Urinary bladder (tissue), 4 donors: ENCODE results near the gene ELOF1. TPM values are rescaled to one million over a fixed set of nuclear protein-coding genes. Genes with fewer than 3 reads are reported as not detected.
A peak's percentile ranks its signal among the peaks of the same experiment; 100 is the strongest.
"Not testable (repeated sequence)": the region's sequence is repeated elsewhere in the genome, so short reads cannot be mapped to it uniquely, and the experiment has no call there.

Experiments used
- DNase-seq: peaks from one replicate; pipeline ENCODE4 v3.0.0-alpha.2; 2015; ENCODE audit errors: extremely low spot score
- H3K27ac ChIP-seq: one replicate; pipeline ENCODE4 v1.5.1; 2013; ENCODE audit warnings: low read depth, mild to moderate bottlenecking, moderate library complexity
- H3K36me3 ChIP-seq: one replicate; pipeline ENCODE4 v1.6.1; 2013; ENCODE audit warnings: mild to moderate bottlenecking, moderate library complexity; ENCODE audit not compliant: insufficient read depth
- H3K4me1 ChIP-seq: one replicate; pipeline ENCODE4 v1.6.1; 2013; ENCODE audit warnings: mild to moderate bottlenecking, moderate library complexity; ENCODE audit not compliant: insufficient read depth
- H3K4me3 ChIP-seq: one replicate; pipeline ENCODE4 v1.5.1; 2013; ENCODE audit warnings: low read depth, low read length
- WGBS: extraction: QIAGEN DNeasy Blood & Tissue Kit; methylation state at CpG from one replicate; pipeline ENCODE4 v1.1.7; 2013; 5-methylcytosine and 5-hydroxymethylcytosine counted together
- polyA plus RNA-seq: library from polyadenylated mRNA; stranded (reverse); fragments of 200-250 nt; gene quantifications from one replicate; pipeline ENCODE4 v1.2.3, GENCODE V29; 2013
- total RNA-seq: library from RNA; depleted of rRNA; stranded (reverse); fragments of >200 nt; gene quantifications from one replicate; pipeline ENCODE4 v1.2.3, GENCODE V29; 2014
- donor health status: healthy with polysubstance abuse.
- donor health status: healthy.

Gene ELOF1
- total RNA-seq = 15.4 TPM
- polyA plus RNA-seq = 61.2 TPM

- 2% methylated on average over 57 of the region's 57 CpGs for WGBS
- H3K4me1 ChIP-seq = no peaks in the 10 kb centered on the region
- peak within 1 kb of the TSS; percentile 81 for H3K4me3 ChIP-seq
- peak within 1 kb of the TSS; percentile 30 for H3K27ac ChIP-seq
- no peaks in the 10 kb centered on the region for H3K36me3 ChIP-seq
- peak; percentile 96 for DNase-seq
Observed at GRCh38 chr19:11558881-11559828, at the start of gene ELOF1. Gene ELOF1, minus strand, starts transcription at chr19:11559230. Its CDS starts 4,883 bp downstream, at chr19:11554347.

- no peaks in the 10 kb centered on the region for H3K36me3 ChIP-seq
- no peak for DNase-seq
- H3K4me1 ChIP-seq = no peaks in the 10 kb centered on the region
- H3K27ac ChIP-seq = no peak overlapping the region
- H3K4me3 ChIP-seq = no peak overlapping the region
- WGBS = 97% methylated on average over 8 of the region's 8 CpGs
Observed at GRCh38 chr19:11606484-11606883, 47.5 kb upstream of the ELOF1 start.

- not testable (repeated sequence) for H3K36me3 ChIP-seq, H3K27ac ChIP-seq, H3K4me3 ChIP-seq, H3K4me1 ChIP-seq, DNase-seq
- WGBS = 95% methylated on average over 8 of the region's 8 CpGs
Observed at GRCh38 chr19:11599704-11600103, 40.7 kb upstream of the ELOF1 start.

GRCh38 chr19:11598746-11599145 is 39.7 kb upstream of the ELOF1 start:
- H3K4me1 ChIP-seq = peaks cover 1% of the 10 kb centered on the region
- H3K27ac ChIP-seq = no peak overlapping the region
- no peaks in the 10 kb centered on the region for H3K36me3 ChIP-seq
- DNase-seq = no peak
- 95% methylated on average over 2 of the region's 2 CpGs for WGBS
- no peak overlapping the region for H3K4me3 ChIP-seq

GRCh38 chr19:11598103-11598483 is 39.1 kb upstream of the ELOF1 start:
- Histone ChIP-seq H3K4me3 (peak overlapping the region; percentile 87), H3K4me1 (peaks cover 1% of the 10 kb centered on the region), H3K27ac (no peak overlapping the region), H3K36me3 (no peaks in the 10 kb centered on the region)
- DNase-seq = no peak
- 66% methylated on average over 10 of the region's 10 CpGs for WGBS

GRCh38 chr19:11597202-11598102 is 38.4 kb upstream of the ELOF1 start, which contains the start of gene ZNF627:
Gene ZNF627, plus strand, starts transcription at chr19:11597483. Its CDS starts 145 bp downstream, at chr19:11597628.
- peaks cover 1% of the 10 kb centered on the region for H3K4me1 ChIP-seq
- no peaks in the 10 kb centered on the region for H3K36me3 ChIP-seq
- peak within 1 kb of the TSS; percentile 87 for H3K4me3 ChIP-seq
- H3K27ac ChIP-seq = peak within 1 kb of the TSS; percentile 93
- peak; percentile 96 for DNase-seq
- under 1% methylated on average over 67 of the region's 67 CpGs for WGBS

- Histone ChIP-seq H3K27ac (no peak overlapping the region), H3K36me3 (no peaks in the 10 kb centered on the region), H3K4me3 (no peak overlapping the region), H3K4me1 (peaks cover 1% of the 10 kb centered on the region)
- DNase-seq = no peak
- WGBS = 83% methylated on average over 10 of the region's 10 CpGs
Observed at GRCh38 chr19:11596156-11596555, 37.1 kb upstream of the ELOF1 start.

- Histone ChIP-seq H3K4me1 (peaks cover 1% of the 10 kb centered on the region), H3K4me3 (no peak overlapping the region), H3K27ac (no peak overlapping the region), H3K36me3 (no peaks in the 10 kb centered on the region)
- 86% methylated on average over 4 of the region's 4 CpGs for WGBS
- no peak for DNase-seq
Observed at GRCh38 chr19:11594084-11594483, 35.1 kb upstream of the ELOF1 start.

GRCh38 chr19:11587975-11588631 is 29.1 kb upstream of the ELOF1 start:
- no peak overlapping the region for H3K27ac ChIP-seq
- no peak overlapping the region for H3K4me3 ChIP-seq
- H3K36me3 ChIP-seq = no peaks in the 10 kb centered on the region
- no peaks in the 10 kb centered on the region for H3K4me1 ChIP-seq
- DNase-seq = no peak
- WGBS = 66% methylated on average over 13 of the region's 13 CpGs

- peak; percentile 32 for DNase-seq
- H3K36me3 ChIP-seq = no peaks in the 10 kb centered on the region
- no peak overlapping the region for H3K4me3 ChIP-seq
- WGBS = 3% methylated on average over 7 of the region's 7 CpGs
- no peaks in the 10 kb centered on the region for H3K4me1 ChIP-seq
- no peak overlapping the region for H3K27ac ChIP-seq
Observed at GRCh38 chr19:11587302-11587974, 28.4 kb upstream of the ELOF1 start.

GRCh38 chr19:11586331-11586730 is 27.3 kb upstream of the ELOF1 start:
- no peak for DNase-seq
- Histone ChIP-seq H3K4me3 (no peak overlapping the region), H3K27ac (no peak overlapping the region), H3K4me1 (no peaks in the 10 kb centered on the region), H3K36me3 (no peaks in the 10 kb centered on the region)
- 70% methylated on average over 6 of the region's 6 CpGs for WGBS

GRCh38 chr19:11581740-11582139 is 22.7 kb upstream of the ELOF1 start:
- Histone ChIP-seq H3K4me1 (no peaks in the 10 kb centered on the region), H3K36me3 (no peaks in the 10 kb centered on the region), H3K27ac (no peak overlapping the region)

GRCh38 chr19:11580116-11580515 is 21.1 kb upstream of the ELOF1 start:
- no peaks in the 10 kb centered on the region for H3K4me1 ChIP-seq
- no peak overlapping the region for H3K4me3 ChIP-seq
- 69% methylated on average over 4 of the region's 4 CpGs for WGBS
- H3K27ac ChIP-seq = no peak overlapping the region
- no peak for DNase-seq
- no peaks in the 10 kb centered on the region for H3K36me3 ChIP-seq

More at GRCh38 chr19:11581740-11582139, 22.7 kb upstream of the ELOF1 start:
- H3K4me3 ChIP-seq = no peak overlapping the region
- WGBS = 53% methylated on average over 3 of the region's 3 CpGs
- DNase-seq = no peak
